NB4 (cell line): ENCODE results near the gene RTCA.

Experiments used
- MYC ChIP-seq: IDR thresholded peaks from 2 replicates; pipeline ENCODE4 v1.6.1; 2011; ENCODE audit warnings: low read depth, low read length
- POLR2A ChIP-seq: IDR thresholded peaks from 2 replicates; pipeline ENCODE4 v1.6.1; 2011; ENCODE audit warnings: mild to moderate bottlenecking; ENCODE audit not compliant: insufficient read length; ENCODE audit errors: extremely low read depth
- TF ChIP-seq, protein P1 (sequence below): IDR thresholded peaks from one replicate; pipeline ENCODE4 v1.5.1; 2012; ENCODE audit warnings: low read depth, low read length

DNA sequence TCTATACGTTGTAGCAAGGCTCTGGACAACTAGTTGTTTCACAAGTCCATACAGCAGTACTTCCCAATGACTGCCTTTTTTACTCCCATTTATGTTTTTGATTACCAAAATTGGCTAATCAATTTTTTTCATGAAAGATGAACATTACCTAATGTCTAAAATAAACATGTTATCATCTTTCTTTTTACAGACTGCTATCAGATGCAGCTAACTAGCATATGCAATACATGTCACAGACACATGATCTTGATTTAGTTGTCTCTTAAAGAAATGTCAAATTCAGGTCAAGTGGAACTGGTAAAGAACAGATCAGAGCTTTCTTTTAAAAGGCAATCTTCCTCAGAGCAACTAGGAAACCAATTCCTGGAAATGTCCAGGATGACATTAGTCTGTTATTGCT is 15.8 kb upstream of the RTCA start:
- TF ChIP-seq, protein P1, sequence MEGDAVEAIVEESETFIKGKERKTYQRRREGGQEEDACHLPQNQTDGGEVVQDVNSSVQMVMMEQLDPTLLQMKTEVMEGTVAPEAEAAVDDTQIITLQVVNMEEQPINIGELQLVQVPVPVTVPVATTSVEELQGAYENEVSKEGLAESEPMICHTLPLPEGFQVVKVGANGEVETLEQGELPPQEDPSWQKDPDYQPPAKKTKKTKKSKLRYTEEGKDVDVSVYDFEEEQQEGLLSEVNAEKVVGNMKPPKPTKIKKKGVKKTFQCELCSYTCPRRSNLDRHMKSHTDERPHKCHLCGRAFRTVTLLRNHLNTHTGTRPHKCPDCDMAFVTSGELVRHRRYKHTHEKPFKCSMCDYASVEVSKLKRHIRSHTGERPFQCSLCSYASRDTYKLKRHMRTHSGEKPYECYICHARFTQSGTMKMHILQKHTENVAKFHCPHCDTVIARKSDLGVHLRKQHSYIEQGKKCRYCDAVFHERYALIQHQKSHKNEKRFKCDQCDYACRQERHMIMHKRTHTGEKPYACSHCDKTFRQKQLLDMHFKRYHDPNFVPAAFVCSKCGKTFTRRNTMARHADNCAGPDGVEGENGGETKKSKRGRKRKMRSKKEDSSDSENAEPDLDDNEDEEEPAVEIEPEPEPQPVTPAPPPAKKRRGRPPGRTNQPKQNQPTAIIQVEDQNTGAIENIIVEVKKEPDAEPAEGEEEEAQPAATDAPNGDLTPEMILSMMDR = no peak
- TF ChIP-seq POLR2A (no peak), MYC (no peak)
